Loucy (cell line): ENCODE results near the gene PDE11A.

ENCODE experiments used
- H2AFZ ChIP-seq: fragments of 200-600 bp; sonication (generic); 2 replicates; pipeline ENCODE4 v1.6.0; 2016; ENCODE audit warnings: antibody characterized with exemption, mild to moderate bottlenecking, low read length, moderate library complexity
- H3F3A ChIP-seq: fragments of 200-600 bp; 2 replicates; pipeline ENCODE4 v1.6.0; 2016; ENCODE audit warnings: antibody characterized with exemption, low read depth, mild to moderate bottlenecking
- H3K27me3 ChIP-seq: fragments of 200-600 bp; sonication (generic); 2 replicates; pipeline ENCODE4 v1.6.1; 2014; ENCODE audit warnings: low read length, mild to moderate bottlenecking; ENCODE audit not compliant: insufficient read depth, poor library complexity, severe bottlenecking
- H3K36me3 ChIP-seq: fragments of 200-600 bp; sonication (generic); 2 replicates; pipeline ENCODE4 v1.6.1; 2016; ENCODE audit warnings: low read length; ENCODE audit not compliant: insufficient read depth
- H3K4me1 ChIP-seq: fragments of 200-600 bp; sonication (generic); 2 replicates; pipeline ENCODE4 v1.5.1; 2014; ENCODE audit warnings: low read length, mild to moderate bottlenecking; ENCODE audit not compliant: insufficient read depth, poor library complexity, severe bottlenecking
- H3K4me2 ChIP-seq: fragments of 200-600 bp; sonication (generic); 2 replicates; pipeline ENCODE4 v1.6.0; 2014; ENCODE audit warnings: antibody characterized with exemption, low read length, low read depth, mild to moderate bottlenecking; ENCODE audit not compliant: poor library complexity, severe bottlenecking
- H3K4me3 ChIP-seq: fragments of 200-600 bp; sonication (generic); 2 replicates; pipeline ENCODE4 v1.5.1; 2014; ENCODE audit warnings: low read length, mild to moderate bottlenecking, mixed read lengths; ENCODE audit not compliant: poor library complexity, severe bottlenecking
- H3K79me2 ChIP-seq: fragments of 200-600 bp; sonication (generic); 2 replicates; pipeline ENCODE4 v1.6.1; 2014; ENCODE audit warnings: low read length; ENCODE audit not compliant: insufficient read depth
- H3K9ac ChIP-seq: fragments of 200-600 bp; sonication (generic); 2 replicates; pipeline ENCODE4 v1.6.0; 2014; ENCODE audit warnings: mild to moderate bottlenecking, low read depth, low read length, moderate library complexity; ENCODE audit not compliant: poor library complexity, severe bottlenecking
- H3K9me2 ChIP-seq: fragments of 200-600 bp; sonication (generic); replicated peaks from 2 replicates; pipeline ENCODE4 v1.6.1; 2016; ENCODE audit warnings: low read depth, low read length, mixed read lengths
- H3K9me3 ChIP-seq: fragments of 200-600 bp; sonication (generic); 2 replicates; pipeline ENCODE4 v1.6.1; 2014; ENCODE audit warnings: mild to moderate bottlenecking, antibody characterized with exemption, low read length, low read depth; ENCODE audit not compliant: insufficient read depth
- H4K20me1 ChIP-seq: fragments of 200-600 bp; sonication (generic); 2 replicates; pipeline ENCODE4 v1.6.0; 2014; ENCODE audit warnings: antibody characterized with exemption, low read length, mild to moderate bottlenecking; ENCODE audit not compliant: insufficient read depth, poor library complexity, severe bottlenecking
- CTCF ChIP-seq: fragments of 200-600 bp; sonication (generic); conservative IDR thresholded peaks from 2 replicates; pipeline ENCODE4 v1.5.1; 2014; ENCODE audit warnings: mild to moderate bottlenecking, antibody characterized with exemption, low read length
- EZH2phosphoT487 ChIP-seq: fragments of 200-600 bp; IDR thresholded peaks from 2 replicates; pipeline ENCODE4 v1.6.1; 2018; ENCODE audit warnings: antibody characterized with exemption, mild to moderate bottlenecking, moderate library complexity, borderline replicate concordance

PDE11A gene

GRCh38 chr2:177712462-177712861 lies 360.1 kb downstream of the PDE11A start:
- Histone ChIP-seq H3K79me2 (no peaks in the 10 kb centered on the region), H3K36me3 (no peaks in the 10 kb centered on the region; the same call in 1 of the 2 replicates), H3K9ac (no peak overlapping the region), H3K9me2 (no peaks in the 10 kb centered on the region), H4K20me1 (no peaks in the 10 kb centered on the region), H3K9me3 (no peaks in the 10 kb centered on the region), H3K27me3 (no peaks in the 10 kb centered on the region), H3K4me1 (no peaks in the 10 kb centered on the region), H2AFZ (no peak overlapping the region), H3K4me2 (no peak overlapping the region), H3F3A (no peaks in the 10 kb centered on the region), H3K4me3 (no peak overlapping the region)
- TF ChIP-seq CTCF (no peak), EZH2phosphoT487 (no peak)

- H3K9me3 ChIP-seq = no peaks in the 10 kb centered on the region
- no peak overlapping the region for H3K9ac ChIP-seq
- H3K9me2 ChIP-seq = no peaks in the 10 kb centered on the region
- H3K4me3 ChIP-seq = no peak overlapping the region
- H3K4me1 ChIP-seq = no peaks in the 10 kb centered on the region
- H4K20me1 ChIP-seq = no peaks in the 10 kb centered on the region
- no peaks in the 10 kb centered on the region for H3K79me2 ChIP-seq
- no peak overlapping the region for H3K4me2 ChIP-seq
- no peaks in the 10 kb centered on the region for H3F3A ChIP-seq
- no peaks in the 10 kb centered on the region; the same call in 1 of the 2 replicates for H3K36me3 ChIP-seq
- TF ChIP-seq EZH2phosphoT487 (no peak), CTCF (no peak)
- no peaks in the 10 kb centered on the region for H3K27me3 ChIP-seq
- H2AFZ ChIP-seq = no peak overlapping the region
Measured at GRCh38 chr2:177711483-177712265, 360.9 kb downstream of the PDE11A start.

- Histone ChIP-seq H2AFZ (no peak overlapping the region), H3F3A (no peaks in the 10 kb centered on the region), H3K36me3 (no peaks in the 10 kb centered on the region; the same call in 1 of the 2 replicates)
Measured at GRCh38 chr2:177710889-177711288, 361.7 kb downstream of the PDE11A start.

More at GRCh38 chr2:177710889-177711288, 361.7 kb downstream of the PDE11A start:
- no peak overlapping the region for H3K4me3 ChIP-seq
- no peaks in the 10 kb centered on the region for H3K9me3 ChIP-seq
- no peaks in the 10 kb centered on the region for H3K79me2 ChIP-seq
- H4K20me1 ChIP-seq = no peaks in the 10 kb centered on the region
- no peak overlapping the region for H3K9ac ChIP-seq
- no peaks in the 10 kb centered on the region for H3K9me2 ChIP-seq
- TF ChIP-seq CTCF = no peak
- no peak for TF ChIP-seq EZH2phosphoT487
- no peak overlapping the region for H3K4me2 ChIP-seq
- no peaks in the 10 kb centered on the region for H3K27me3 ChIP-seq
- no peaks in the 10 kb centered on the region for H3K4me1 ChIP-seq
